Epithelial cell of proximal tubule (primary cell): ENCODE results near the gene SND1. TPM values are rescaled to one million over a fixed set of nuclear protein-coding genes. Genes with fewer than 3 reads are reported as not detected.

Experiments used
- DNase-seq: peaks from one replicate; pipeline ENCODE4 v3.0.0-alpha.2; 2011; ENCODE audit warnings: low read depth
- H3K4me3 ChIP-seq: 2 replicates; pipeline ENCODE4 v1.5.1; 2011; ENCODE audit warnings: low read depth, mild to moderate bottlenecking, low read length
- CTCF ChIP-seq: conservative IDR thresholded peaks from 2 replicates; pipeline ENCODE4 v1.5.1; 2012; ENCODE audit warnings: low read depth, mild to moderate bottlenecking, low read length
- total RNA-seq: library from RNA; depleted of rRNA; stranded (reverse); fragments of >200 nt; gene quantifications from 2 replicates; pipeline ENCODE4 v1.2.3, GENCODE V29; 2015

SND1 gene
- total RNA-seq, 1 donor from 2014 or later = 122 TPM

GRCh38 chr7:127930341-127931328 lies 278.6 kb downstream of the SND1 start:
- no peak for TF ChIP-seq CTCF
- no peak for DNase-seq
- no peak overlapping the region for H3K4me3 ChIP-seq

GRCh38 chr7:127932076-127932475 lies 280.1 kb downstream of the SND1 start:
- no peak overlapping the region for H3K4me3 ChIP-seq
- DNase-seq = no peak
- TF ChIP-seq CTCF = no peak

GRCh38 chr7:127932496-127932895 lies 280.5 kb downstream of the SND1 start:
- no peak for TF ChIP-seq CTCF
- H3K4me3 ChIP-seq = no peak overlapping the region
- DNase-seq = no peak

- no peak for TF ChIP-seq CTCF
- no peak for DNase-seq
- H3K4me3 ChIP-seq = no peak overlapping the region
These were observed 281.2 kb downstream of the SND1 start for GRCh38 chr7:127933146-127933545.

- TF ChIP-seq CTCF = no peak
- no peak overlapping the region for H3K4me3 ChIP-seq
- DNase-seq = no peak
These were observed 282.7 kb downstream of the SND1 start for GRCh38 chr7:127934711-127935110.

GRCh38 chr7:127935847-127936376 lies 283.9 kb downstream of the SND1 start:
- no peak overlapping the region for H3K4me3 ChIP-seq
- no peak for TF ChIP-seq CTCF
- DNase-seq = no peak
